Epithelial cell of prostate (primary cell): ENCODE data around the gene PDE4C.
A peak's percentile ranks its signal among the peaks of the same experiment; 100 is the strongest.

Experiments
- DNase-seq: peaks from one replicate; pipeline ENCODE4 v3.0.0-alpha.2; 2011; ENCODE audit warnings: low read depth, low spot score
- H3K27ac ChIP-seq: fragments of 450-650 bp; 2 replicates; pipeline ENCODE4 v1.5.1; 2017; ENCODE audit warnings: mild to moderate bottlenecking

The PDE4C gene

DNA sequence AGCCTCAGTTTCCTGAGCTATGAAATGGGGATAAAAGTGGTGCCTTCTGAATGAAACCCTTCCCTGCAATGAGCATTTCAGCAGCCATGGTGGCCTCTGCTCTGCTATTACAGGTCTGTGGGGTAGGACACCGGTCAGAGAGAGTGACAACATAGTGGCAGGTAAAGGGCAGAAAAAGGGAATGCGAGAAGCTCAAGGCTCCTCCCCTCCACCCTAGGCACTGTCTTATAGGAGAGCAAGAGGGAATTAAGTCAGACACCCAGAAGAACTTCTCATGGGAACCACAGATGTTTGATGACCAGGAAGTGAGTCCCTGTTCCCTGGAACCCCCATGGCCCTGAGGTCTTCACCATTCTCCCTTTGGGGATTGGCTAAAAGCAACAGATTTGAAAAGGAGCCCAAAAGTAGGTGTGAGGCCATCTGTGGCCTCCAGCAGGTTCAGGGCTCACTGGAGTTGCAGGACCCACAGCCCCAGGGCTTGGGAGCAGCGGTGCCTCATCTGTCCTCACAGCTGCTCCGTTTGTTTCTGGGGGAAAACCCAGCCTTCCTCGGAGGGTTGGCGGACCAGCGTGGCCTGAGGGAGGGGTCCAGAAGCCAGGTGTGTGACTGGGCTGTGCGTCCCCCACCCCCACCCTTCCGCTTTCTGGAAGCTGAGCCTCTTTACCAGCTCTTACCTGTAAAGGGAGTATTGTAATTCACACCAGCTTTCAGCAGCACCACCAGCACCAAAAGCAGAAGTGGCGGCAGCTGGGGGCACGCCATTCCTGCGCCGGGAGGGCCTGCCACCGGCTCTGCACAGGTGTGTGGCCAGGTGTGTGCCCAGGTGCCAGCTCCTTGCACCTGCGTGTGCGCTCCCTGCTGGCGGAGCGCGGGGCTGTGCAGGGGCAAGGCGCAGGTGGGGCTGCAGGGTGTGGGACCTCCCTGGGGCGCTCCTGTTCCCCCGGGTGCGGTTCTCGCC, 28.6 kb upstream of the PDE4C start:
- H3K27ac ChIP-seq: peak overlapping the region; percentile 84
- no peak for DNase-seq

DNA sequence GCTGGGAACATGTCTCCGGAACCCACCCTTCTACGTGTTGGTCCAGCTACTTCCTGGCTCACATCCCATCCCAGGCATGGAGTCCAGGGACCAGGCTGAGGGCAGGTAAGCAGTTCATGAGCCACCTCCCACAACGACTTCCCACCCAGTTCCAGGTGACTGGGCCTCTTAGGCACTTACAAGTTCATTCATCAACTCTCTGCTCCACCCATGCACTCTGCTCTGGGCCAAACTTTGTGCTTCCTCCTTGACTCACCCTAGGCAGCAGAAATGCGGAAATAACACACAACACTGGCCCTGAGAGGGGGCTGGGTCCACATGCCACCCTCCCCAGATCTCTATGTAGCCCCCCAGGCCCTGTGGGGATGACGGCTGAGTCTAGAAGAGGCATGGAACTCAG, 27.5 kb upstream of the PDE4C start:
- peak overlapping the region; percentile 84 for H3K27ac ChIP-seq
- peak; percentile 71 for DNase-seq

DNA sequence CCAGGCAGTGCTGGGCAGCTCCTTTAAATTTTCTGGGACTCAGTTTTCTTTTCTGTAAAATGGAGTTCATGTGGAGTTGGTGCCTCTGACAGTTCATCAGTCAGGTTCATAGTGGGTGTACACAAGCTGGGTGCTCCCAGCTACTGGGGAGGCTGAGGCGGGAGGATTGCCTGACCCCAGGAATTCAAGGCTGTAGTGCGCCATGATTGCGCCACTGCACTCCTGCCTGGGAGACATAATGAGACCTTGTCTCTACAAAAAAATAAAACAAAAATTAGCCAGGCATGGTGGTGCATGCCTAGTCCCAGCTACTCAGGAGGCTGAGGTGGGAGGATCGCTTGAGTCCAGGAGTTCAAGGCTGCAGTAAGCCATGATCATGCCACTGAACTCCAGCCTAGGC, 26.9 kb upstream of the PDE4C start:
- no peak for DNase-seq
- peak overlapping the region; percentile 84 for H3K27ac ChIP-seq

DNA sequence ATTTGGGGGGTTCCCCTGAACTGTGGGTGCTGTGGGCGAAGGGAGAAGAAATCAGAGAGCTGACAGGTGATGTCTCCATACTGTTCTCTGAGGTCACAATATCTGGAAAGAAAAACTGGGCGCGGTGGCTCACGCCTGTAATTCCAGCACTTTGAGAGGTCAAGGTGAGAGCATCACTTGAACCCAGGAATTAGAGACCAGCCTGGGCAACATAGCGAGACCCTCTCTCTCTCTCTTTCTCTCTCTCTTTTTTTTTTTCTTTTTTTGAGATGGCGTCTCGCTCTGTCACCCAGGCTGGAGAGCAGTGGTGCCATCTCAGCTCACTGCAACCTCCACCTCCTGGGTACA, 26.1 kb upstream of the PDE4C start:
- no peak for DNase-seq
- H3K27ac ChIP-seq: no peak overlapping the region

DNA sequence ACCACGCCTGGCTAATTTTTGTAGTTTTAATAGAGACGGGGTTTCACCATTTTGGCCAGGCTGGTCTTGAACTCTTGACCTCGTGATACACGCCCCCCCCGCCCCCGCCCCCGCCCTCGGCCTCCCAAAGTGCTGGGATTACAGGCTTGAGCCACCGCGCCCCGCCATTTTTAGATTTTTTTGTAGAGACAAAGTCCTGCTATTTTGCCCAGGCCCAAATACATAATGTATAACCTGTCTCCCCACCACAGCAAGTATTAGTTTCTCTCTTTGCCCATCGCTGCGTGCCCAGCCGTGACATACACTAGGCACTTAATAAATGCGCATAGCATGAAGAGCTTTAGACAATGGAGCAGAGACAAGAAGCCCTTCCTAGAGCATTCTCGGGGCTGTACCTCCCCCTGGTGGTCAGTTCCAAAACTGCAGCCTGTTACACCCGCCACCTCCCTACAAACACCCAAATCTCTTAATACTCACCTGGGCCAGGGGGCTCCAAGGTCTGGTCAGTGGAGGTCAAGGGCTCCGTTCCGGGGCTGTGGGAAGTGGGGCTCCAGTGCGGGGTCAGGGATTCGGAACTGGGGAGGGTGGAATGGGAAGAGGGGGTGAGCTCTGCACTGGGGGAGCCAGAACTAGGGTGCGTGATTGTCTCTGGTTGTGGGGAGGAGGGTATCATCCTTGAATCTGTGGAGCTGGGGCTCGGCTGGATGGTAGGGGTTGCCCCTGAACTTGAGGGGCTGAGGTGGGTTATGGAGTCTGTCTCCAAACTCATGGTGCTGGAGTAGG, 25.5 kb upstream of the PDE4C start:
- no peak for DNase-seq
- H3K27ac ChIP-seq: no peak overlapping the region

DNA sequence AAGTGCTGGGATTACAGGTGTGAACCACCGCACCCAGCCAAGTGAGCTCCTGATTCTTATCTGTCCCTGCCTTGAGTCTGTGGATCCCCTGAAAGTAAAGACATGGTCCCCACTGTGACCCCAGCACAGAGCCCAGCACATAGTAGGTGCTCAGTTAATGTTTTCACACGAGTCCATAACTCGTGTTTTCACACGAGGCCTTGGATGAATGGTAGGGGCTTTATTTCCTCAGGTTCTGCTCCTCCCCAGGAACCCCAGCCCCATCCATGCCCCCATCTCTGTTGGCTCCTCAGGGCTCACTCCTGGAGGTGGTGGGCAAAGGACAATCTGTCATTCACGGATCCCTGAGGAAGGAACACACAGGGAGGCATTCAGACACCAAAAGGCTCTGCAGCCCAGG, 23.6 kb upstream of the PDE4C start:
- H3K27ac ChIP-seq: no peak overlapping the region
- no peak for DNase-seq

DNA sequence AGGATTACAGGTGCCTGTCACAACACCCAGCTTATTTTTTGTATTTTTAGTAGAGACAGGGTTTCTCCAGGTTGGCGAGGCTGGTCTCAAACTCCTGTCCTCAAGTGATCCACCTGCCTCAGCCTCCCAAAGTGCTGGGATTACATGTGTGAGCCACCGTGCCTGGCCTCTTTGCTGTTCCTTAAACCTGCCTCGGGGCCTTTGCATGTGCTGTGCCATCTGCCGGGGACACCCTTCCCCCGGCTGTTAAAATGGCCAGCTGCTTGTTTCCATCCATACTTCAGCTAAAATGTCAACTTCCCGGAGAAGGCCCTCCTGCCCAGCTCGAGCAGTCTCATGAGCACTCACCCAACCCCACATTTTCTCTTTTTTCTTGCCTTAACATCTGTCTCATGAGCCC, 19.1 kb upstream of the PDE4C start:
- no peak overlapping the region for H3K27ac ChIP-seq
- no peak for DNase-seq

DNA sequence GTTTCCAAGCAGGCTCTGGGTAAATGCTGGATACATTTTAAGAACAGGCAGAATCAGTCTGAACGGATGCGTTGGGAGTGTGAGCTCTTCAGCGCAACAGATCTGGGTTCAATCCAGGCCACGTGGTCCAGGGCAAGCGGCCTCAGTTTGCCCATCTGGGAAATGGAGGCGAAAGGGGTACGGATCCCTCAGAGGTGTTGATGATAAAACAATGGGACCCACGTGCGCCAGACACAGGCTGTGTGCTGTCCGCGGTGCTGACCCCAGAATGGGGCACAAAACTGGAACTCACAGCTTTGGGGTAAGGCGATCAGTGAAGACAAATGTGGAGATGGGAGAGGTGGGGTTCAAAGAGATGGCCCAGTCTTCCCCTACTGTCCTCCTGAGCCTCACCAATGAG, 13.1 kb upstream of the PDE4C start:
- DNase-seq: no peak
- no peak overlapping the region for H3K27ac ChIP-seq

DNA sequence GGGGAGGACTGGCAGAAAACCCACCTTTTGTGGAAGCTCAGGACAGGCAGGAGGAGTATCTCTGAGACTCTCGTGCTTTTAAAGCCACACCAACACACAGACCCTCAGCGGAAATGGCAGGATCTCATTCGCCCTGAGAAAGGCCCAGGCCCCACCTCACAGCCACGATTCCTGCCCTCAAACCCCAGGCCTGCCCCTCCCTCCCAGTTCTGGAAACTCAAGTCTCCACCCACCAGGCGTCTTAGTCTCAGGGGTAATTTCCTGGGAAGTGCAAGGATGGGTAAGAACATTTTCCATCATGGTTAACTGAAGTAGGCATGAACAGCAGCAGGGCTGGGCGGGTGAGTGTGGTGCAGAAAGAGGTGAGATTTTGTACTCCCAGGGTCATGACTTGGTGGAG, 8.0 kb upstream of the PDE4C start:
- DNase-seq: no peak
- H3K27ac ChIP-seq: no peak overlapping the region

DNA sequence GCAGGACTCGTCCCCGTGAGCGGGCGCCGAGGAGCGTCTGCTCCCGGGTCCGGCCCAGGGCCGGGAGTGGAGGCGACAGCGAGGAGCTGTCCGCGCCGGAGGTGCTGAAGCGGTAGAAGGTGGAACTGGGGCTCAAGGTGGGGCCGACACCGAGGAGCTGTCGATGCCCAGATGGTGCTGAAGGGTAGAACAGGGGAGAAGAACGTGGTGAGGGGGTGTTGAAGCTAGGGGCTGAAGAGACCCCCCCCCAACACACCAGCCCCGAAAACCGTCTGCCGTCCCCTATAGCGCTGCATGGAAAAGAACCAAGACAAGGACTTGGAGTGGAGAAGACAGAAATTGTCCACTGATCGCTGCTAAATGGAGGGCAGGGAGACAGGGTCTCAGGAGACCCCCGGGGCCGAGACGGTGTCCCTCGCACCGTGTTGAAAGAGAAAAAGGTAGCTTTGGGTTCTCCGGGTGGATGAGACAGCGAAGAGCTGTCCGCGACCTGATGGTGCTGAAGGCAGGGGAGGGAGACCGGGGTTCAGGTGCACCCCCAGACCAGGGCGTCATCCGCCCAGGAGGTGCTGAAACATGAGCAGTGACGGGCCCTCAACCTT, 7.1 kb upstream of the PDE4C start:
- no peak overlapping the region for H3K27ac ChIP-seq
- no peak for DNase-seq

DNA sequence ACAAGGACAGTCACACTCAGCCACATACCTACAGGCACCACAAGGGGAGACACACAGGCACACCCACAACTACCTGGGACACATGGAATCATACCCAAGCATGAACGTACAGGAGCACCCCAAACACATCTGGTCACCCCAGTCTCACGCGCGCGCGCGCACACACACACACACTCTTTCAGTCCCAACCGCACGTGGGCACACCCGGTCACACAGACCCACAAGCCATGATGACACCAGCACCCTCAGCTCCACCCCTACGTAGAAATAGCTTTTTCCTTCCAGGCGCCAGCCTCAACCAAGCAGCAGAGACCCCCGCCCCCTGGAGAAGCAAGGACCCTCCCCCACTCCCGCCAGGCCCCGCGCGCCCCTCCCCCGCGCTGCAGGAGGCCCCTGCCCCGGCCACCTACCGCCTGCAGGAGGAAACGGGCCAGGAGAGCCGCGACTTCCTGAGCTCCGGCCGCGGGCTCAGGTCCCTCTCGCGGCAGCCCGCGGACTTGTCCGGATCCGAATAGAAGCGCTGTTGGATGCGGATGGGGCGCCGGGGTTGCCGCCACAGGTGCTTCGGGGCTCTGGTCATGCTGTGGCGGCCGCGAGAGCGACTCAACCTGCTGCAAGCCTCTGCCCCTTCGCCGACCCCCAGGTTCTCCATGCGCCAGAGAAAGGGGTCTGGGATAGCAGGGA, 6.4 kb upstream of the PDE4C start:
- DNase-seq: no peak
- no peak overlapping the region for H3K27ac ChIP-seq

DNA sequence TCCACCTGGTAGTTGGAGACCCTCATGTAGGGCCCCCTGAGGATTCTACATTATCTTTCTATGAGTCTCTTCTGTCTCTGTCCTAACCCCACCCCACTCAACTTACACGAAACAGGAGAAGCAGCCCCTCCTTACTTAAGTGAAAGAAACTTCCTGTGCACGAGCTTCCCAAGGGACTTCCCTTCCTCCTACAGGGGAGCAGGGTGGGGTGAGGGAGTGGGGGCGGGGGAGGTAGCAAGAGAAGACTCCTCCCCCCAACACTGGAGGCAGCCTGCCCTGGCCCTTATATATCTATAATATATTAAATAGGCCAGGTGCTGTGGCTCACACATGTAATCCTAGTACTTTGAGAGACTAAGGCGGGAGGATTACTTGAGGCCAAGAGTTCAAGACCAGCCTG, 5.5 kb upstream of the PDE4C start:
- H3K27ac ChIP-seq: no peak overlapping the region
- DNase-seq: no peak

DNA sequence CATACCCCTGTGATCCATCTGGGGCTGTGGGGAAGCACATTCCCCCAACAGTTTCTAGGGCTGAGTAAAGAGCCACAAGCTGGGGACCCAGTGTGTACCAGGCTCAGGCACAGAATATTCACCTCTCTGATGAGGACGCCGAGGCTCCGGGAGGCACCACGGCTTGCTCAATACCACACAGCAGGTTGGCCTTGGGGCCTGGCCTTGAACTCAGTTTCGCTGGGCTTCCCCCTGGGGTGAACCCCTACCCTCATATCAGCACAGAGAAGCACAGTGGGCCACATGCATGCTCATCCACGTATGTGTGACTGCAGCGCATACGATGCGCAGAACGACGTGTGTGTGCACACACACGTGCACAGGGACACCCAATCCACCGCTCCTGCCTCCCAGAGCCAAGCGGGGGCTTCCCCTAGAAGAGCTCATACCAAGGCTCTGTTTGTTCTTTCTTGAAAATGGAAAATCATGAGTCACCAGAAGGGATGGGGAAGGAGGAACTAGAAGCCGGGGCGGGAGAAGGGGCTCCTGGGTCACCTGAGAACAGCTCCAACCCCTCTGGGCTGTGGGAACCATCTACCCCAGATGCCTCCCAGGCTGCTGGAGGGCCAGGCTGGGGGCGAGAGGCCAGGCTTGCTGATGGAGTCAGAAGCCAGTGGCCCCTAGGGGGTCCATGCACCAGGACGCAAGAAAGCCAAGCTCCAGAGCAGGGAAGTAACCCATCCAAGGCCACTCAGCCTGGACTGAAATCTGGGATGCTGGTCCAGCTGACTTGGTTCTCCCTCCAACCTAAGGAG, 4.9 kb upstream of the PDE4C start:
- DNase-seq: no peak
- no peak overlapping the region for H3K27ac ChIP-seq

DNA sequence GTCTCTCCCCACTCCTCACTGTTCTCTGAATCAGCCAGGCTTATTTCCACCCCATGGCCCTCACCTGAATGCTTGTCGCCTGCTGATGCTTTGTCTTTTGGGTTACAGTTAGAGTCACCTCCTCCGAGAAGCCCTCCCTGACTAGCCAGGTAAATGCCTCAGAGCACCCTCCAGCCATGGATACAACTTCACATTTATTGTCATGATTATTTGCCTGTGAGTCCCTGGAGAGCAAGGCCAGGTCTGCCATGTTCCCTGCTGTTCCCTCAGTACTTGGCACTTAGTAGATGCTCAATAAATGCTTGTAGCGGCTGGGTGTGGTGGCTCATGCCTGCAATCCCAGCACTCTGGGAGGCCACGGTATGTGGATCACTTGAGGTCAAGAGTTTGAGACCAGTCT, 3.7 kb upstream of the PDE4C start:
- H3K27ac ChIP-seq: no peak overlapping the region
- no peak for DNase-seq

DNA sequence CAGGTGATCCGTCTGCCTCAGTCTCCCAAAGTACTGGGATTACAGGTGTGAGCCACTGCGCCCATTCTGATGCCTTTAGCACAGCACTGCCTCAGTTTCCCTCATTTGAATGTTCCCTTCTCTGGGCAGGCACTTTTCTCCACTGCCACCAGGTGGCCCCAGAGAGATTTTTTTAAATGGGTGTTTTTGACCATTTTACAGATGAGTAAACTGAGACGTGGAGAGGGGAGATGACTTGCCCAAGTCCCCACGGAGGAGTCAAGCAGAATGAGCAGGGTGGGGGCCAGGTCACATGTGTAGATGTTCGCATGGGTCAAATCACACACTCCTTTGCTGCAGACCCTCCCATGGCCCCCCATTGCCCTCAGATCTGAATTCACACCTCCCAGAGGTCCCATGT, 3.2 kb upstream of the PDE4C start:
- DNase-seq: no peak
- H3K27ac ChIP-seq: no peak overlapping the region

DNA sequence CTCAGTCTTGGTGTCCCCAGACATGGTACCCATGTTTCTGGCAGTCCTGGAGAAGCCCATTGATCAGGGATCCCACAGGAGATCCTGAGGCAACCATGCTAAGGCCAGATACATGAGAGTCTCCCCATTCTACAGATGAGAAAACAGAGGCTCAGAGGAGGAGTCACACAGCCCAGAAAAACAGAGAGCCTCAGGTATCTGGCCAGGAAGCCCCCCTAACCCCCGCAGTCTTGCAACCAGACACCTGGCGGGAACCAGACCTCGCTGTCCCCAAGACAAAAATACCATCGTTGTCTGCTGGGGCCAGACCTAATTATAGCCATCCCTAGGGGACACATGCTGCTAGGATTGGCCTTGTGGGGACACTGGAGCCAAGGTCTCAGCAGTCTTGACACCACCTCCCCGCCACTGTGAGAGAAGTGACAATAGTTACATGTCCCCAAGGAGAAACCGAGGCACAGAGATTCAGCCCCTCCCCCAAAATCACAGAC, 1.6 kb upstream of the PDE4C start:
- no peak overlapping the region for H3K27ac ChIP-seq
- no peak for DNase-seq

DNA sequence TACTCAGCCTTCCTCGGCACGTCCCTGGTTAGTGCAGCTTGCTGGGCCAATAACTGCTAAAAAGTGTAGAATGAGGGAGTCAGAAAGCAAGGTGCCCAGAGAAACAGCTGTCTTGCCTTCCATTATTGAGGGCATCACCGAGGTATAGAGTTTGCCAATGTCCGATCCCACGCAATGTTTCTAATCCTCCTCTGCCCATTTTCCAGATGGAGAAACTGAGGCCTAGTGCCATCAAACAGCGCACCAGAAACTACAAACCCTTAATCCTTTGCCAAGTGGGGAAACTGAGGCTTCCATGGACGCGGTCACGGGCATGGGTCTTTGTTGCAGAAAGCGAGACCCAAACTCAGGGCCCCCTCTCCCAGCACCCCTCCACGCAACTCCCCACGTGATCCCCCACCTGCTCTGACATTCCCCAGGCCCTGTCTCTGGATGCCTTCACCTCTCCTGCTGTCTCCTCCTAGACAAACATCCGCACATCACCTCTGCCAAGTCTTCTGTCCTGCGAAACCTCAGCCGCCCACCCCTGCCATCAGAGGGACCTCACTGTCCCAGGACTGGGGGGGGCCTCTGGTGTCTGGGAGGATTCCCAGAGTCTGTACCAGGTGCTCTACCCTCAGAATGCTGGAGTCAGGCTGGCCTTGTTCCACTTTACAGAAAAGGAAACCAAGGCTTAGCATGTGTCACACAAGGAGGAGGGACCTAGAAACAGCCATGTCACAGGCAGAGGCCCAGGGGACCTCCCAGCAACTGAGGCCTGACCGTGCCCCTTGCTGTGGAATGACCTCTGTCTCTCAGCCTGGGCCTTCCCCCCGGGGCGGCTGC, 930 bp upstream of the PDE4C start:
- DNase-seq: no peak
- no peak overlapping the region for H3K27ac ChIP-seq

DNA sequence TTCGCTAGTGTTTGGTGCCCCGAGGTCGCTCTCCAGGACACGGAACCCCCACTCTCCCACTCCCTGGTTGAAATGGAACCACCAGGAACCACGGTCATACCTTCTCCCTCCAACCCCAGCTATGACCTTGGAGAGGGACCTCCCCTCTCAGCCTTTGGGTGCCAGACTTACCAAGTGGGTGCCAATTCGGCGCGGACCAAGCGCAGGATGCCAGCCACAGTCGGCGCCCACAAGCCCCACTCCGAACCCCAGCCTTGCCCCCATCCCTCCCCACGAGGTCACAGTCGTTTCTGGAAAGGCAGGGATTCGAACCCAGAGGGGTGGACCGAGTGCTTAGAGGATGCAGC, 910 bp downstream of the PDE4C start:
- no peak overlapping the region for H3K27ac ChIP-seq
- no peak for DNase-seq
